ENCODE measurements around the gene PERM1. TPM values are rescaled to one million over a fixed set of nuclear protein-coding genes. Genes with fewer than 3 reads are reported as not detected.
"Not testable (repeated sequence)": the region's sequence is repeated elsewhere in the genome, so short reads cannot be mapped to it uniquely, and the experiment has no call there.

Gene PERM1
- total RNA-seq, 1 donor from 2014 or later = not detected

DNA sequence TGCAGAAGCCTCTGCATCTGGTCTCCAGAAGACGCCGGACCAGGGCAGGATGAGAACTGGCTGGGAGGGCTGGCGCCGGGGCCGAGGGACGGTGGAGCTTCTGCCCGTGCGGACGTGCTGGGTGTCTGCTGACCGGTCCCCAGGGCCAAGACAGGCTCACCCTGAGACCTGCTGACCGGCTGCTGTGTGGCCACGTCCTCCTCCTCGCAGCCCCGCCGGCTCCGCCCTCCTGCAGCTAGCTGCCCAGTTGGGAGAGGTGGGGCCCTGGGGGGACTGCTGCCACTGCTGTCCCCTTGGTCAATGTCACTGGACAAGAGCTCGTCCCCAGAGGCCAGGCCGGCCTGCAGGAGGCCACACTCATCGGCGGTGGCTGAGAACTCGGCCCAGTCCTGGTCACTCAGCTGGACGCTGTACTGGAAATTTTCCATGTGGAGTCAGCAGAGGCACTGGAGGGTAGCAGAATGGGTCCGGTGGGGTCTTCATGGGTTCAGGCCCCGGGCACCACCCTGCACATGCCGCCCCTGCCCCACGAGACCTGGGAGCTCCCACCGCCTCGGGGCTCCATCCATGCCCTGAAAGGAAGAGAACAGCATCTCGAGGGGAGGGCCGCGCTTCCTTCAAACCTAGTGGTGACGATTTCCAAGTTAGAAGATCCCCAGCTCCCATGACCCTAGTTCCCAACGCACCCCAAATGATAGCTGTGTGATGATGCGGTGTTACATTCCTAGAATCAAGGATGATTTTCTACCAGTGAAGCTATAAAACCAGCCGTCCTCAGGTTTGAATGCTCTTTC, 1.1 kb downstream of the PERM1 start:
- FAIRE-seq (no peak), DNase-seq (ENCODE audit: low spot score in 2 of 2) (no peak)

DNA sequence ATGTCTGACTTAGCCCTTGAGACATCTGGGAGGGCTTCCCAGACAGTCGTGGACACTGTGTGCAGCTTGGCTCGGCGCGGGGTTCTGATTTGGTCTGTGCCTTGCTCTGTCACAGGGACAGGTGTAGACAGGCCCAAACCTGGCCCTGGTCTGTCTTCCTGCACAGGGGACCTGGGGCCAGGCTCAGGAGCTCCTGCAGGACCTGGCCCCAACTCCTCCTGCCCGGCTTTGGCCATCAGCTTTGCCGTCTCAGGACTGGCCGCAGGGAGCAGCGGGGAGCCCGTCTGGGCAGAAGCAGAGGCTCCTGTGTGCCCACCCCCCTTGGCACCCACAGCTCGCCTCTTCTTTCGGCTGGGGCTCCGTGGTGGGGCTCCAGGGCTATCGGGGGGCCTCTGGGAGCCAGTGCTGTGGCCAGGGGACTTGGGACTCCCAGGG, 1.7 kb downstream of the PERM1 start:
- no peak for DNase-seq (ENCODE audit: low spot score in 2 of 2)
- no peak for FAIRE-seq

DNA sequence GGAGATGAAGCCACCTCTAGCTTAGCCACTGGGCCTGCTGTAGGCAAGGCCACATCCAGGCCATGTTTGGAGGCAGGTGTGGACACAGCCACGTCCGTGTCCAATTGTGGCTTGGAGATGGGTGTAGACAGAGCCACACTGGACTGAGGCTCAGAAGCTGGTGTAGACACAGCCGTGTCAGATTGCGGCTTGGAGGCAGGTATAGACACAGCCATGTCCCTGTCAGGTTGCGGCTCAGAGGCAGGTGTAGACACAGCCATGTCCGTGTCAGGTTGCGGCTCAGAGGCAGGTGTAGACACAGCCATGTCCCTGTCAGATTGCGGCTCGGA, 2.2 kb downstream of the PERM1 start:
- DNase-seq (ENCODE audit: low spot score in 2 of 2) (no peak), FAIRE-seq (no peak)

DNA sequence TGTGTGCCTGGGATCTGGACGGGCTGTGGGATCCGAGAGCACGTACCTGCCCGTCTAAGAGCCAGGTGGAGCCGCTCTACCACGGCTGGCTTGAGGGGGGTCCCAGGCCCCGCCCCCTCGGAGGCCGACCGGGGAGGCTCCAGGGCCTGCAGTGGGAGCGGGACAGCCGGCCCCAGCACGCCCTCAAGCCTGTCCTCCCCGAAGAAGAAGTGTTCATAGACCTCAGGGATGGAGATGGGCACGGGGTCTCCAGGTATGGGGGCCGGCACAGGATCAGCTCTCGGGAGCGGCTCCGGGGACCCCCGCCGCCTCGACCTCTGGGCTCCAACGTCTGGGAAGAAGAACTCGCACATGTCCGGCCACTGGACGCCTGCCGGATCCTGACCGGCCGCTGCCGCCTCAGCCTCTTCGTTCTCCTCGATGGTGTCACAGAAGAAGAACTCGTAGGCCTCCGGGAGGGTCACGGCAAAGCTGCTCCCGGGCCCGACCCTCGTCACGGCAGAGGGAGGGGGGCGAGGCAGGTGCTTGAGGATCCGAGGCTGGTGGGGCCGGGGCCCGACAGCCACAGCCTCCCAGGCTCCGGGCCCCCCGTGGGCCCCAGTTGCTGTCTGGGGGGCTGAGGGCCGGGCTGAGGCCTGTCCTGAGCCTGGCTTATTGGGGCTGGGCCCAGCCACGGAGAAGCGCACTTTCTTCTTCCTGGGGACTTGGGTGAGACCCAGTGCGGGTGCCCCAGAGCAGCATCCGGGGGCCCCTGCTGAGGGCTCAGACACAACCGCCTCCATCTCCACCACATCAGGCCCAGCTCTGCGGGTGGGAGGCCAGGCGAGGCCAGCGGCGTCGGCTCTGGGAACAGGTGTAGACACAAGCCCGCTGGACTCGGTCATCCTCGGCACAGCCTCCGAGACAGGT, 2.8 kb downstream of the PERM1 start:
- no peak for FAIRE-seq

DNA sequence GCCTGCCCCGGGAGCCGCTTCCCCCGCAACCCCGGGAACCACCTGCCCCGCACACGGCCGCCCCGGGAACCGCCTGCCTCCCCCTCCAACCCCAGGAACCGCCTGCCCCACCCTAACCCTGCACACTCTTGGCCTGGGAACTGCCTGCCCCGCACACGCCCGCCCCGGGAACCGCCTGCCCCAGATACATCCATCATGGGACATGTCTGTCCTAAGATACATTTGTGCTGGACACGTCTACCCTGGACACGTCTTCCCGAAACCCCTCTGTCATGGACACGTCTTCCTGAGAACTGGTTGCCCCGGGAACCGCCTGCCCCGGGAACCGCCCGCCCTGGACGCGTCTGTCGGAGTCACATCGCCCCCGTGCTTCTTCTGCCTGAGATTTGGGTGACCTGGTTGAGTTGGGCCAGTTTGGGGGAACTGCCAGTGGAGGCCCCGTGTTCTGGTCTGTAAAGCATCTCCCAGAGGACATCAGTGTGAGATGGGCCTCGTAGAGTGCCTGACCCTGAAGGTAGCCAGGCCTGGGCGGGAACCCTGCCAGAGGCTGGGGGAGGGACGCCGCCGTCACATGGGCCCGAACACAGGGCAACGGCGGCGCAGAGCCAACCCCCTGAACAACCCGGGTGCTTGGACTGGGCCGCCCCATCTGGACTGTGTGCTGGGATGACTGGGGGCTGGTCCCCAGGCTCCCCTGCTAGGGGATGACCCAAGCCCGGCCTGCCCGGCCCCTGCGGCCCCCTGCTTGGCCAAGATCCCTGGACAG, 3.6 kb downstream of the PERM1 start:
- DNase-seq (ENCODE audit: low spot score in 2 of 2) = no peak
- FAIRE-seq = no peak

More for the DNA sequence above, 2.8 kb downstream of the PERM1 start:
- no peak for DNase-seq (ENCODE audit: low spot score in 2 of 2)

DNA sequence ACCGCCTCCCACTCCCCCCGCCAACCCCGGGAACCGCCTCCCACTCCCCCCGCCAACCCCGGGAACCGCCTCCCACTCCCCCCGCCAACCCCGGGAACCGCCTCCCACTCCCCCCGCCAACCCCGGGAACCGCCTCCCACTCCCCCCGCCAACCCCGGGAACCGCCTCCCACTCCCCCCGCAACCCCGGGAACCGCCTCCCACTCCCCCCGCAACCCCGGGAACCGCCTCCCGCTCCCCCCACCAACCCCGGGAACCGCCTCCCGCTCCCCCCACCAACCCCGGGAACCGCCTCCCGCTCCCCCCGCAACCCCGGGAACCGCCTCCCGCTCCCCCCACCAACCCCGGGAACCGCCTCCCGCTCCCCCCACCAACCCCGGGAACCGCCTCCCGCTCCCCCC, 5.1 kb downstream of the PERM1 start:
- not testable (repeated sequence) for FAIRE-seq; DNase-seq (ENCODE audit: low spot score in 2 of 2)

DNA sequence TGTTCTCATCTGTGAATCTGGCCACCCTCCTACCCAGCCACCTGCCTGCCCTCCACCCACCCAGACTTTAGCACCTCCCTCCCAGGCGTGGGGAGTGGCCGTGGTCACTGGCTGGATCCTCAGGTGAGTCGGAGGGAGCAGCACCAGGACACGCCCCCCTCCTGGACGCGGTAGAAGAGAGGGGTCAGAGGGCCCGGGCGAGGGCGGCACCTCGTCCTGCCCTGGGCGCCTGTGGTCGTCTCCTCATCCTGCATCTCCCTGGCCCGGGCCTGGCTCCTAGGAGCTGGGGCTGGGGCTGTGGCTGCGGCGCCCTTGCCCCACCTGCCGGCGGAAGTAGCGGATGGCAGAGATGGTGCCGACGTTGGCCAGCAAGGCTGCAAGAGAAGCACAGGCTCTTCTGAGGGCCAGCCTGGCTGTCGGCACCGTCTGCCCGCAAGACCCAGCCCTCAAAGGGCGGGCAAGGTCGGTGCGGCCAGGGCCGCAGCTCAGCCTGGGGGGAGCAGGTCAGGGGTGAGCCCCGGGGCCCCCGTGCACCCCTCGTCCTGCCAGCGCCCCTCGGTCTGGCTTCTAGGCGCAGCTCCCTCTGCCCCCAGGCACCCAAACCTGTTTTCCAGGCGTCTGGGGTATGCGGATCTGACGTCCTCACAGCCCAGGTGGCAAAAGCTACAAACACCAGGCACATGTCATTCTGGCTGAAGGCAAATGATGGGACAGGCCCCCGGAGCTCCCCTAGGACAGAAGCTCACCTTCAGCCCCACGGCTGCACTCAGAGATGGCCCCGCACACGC, 5.8 kb downstream of the PERM1 start:
- no peak for FAIRE-seq
- peak in 1 of 2 donors; percentile 79 for DNase-seq (ENCODE audit: low spot score in 2 of 2)

DNA sequence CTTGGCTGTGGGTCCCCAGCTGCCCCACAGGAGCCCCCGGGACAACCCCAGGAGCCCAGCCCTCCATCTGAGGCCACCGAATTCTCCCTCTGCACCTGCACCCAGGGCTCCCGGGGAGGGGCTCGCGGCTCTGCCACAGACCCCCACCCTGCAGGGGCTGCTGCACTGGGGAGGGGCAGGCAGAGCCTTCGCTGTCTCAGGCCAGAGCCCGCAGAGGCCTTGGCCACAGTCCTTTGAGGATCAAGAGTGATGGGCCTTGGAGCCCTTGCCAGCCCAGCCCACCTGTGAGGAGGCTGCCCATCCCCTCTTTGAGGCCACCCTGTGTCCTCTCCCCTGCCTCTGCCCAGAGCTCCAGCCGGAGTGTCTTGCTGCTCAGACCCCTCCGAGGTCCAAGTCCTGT, 6.5 kb downstream of the PERM1 start:
- no peak for DNase-seq (ENCODE audit: low spot score in 2 of 2)
- FAIRE-seq = no peak

DNA sequence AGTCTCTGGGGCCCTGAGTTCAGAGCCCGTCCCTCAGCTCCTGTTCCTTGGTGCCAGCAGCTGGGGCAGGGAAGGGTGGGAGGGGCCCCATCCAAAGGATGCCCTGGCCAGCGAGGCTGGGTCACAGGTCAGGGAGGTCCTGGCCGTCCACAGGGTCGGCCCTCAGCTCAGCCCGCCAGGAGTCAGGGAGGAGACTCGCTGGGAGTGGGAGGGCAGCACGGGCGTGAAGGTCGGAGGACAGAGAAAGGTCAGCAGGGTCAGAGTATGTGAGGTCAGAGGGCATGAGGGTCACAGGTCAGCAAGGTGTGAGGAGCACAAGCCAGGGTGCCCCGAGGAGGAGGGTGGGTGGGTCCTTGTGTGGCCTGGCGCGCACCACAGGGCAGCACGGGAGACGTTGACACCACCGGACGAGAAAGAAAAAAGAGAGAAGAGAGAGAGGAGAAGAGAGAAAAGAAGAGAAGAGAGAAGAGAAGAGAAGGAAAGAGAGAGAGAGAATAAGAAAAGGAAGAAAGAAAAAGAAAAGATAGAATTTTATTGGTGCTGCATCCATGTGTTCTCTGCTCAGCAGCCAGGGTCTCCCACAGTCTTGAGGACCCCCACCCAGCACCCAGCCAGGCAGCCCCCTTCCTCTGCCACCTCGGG, 7.1 kb downstream of the PERM1 start:
- FAIRE-seq (no peak), DNase-seq (ENCODE audit: low spot score in 2 of 2) (no peak)

DNA sequence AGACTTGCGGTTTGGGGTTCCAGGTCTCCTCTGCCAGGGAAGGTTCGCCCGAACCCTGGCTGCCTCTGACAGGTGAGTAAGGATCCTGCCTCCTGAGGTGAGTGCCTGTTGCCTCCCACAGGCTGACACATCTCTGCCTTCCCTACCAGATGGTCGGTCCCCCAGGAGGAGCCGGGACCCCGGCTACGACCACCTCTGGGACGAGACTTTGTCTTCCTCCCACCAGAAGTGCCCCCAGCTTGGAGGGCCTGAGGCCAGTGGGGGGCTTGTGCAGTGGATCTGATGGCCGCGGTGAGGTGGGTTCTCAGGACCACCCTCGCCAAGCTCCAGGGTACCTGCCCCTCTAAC, 7.6 kb downstream of the PERM1 start:
- no peak for FAIRE-seq
- DNase-seq (ENCODE audit: low spot score in 2 of 2) = no peak

DNA sequence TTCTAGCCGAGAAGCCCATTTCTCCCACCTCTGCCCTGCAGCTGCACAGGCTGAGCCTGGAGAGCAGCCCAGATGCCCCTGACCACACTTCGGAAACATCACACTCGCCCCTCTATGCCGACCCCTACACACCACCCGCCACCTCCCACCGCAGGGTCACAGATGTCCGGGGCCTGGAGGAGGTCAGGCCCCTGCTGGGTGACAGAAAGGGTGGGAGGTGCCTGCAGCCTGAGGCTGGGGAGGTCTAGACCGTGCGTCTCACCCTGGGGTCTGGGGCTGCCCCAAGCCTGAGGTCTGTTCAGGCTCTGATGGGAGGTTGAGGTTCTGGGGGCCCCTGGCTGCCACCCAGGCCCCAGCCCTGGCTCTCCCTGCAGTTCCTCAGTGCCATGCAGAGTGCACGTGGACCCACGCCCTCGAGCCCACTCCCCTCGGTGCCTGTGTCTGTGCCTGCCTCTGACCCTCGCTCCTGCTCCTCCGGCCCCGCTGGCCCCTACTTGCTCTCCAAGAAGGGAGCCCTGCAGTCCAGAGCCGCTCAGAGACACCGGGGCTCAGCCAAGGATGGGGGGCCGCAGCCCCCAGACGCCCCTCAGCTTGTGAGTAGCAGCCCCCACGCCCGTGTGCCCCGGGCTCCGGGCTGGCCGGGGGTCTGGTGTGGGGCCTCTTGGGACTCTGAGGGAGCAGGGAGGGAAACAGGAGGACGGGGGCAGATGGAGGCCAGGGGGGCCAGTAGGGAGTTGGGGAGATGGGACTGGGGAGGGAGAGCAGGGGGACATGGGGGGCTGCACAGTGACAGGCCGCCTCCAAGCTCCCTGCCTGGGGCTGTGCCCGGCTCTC, 8.2 kb downstream of the PERM1 start:
- no peak for FAIRE-seq
- DNase-seq (ENCODE audit: low spot score in 2 of 2) = no peak

DNA sequence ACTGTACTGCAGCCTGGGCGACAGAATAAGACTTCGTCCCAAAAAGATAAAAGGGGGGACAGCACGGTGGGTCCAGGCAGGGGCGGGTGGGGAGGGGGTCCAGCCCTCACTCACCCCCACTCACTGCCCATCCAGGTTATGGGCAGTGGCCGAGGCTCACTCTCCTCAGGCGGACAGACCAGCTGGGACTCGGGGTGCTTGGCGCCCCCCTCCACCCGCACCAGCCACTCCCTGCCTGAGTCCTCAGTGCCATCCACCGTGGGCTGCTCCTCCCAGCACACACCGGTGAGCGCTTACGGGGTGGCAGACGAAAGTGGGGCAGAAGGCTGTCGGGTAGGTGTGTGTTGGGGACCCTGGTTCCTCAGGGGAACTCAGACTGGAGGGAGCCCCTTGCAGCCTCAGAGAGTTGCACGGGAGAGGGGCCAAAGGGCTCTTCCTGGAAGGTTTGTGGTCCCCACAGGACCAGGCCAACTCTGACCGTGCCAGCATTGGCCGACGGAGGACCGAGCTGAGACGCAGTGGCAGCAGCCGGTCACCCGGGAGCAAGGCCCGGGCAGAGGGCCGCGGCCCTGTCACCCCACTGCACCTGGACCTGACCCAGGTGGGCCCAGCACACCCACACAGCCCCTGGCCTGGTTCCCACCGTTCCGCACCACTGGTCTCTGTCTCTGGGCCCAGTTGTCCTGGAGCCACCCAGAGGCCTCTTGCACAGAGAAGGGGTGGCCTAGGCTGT, 9.0 kb downstream of the PERM1 start:
- no peak for FAIRE-seq
- DNase-seq (ENCODE audit: low spot score in 2 of 2) = no peak

DNA sequence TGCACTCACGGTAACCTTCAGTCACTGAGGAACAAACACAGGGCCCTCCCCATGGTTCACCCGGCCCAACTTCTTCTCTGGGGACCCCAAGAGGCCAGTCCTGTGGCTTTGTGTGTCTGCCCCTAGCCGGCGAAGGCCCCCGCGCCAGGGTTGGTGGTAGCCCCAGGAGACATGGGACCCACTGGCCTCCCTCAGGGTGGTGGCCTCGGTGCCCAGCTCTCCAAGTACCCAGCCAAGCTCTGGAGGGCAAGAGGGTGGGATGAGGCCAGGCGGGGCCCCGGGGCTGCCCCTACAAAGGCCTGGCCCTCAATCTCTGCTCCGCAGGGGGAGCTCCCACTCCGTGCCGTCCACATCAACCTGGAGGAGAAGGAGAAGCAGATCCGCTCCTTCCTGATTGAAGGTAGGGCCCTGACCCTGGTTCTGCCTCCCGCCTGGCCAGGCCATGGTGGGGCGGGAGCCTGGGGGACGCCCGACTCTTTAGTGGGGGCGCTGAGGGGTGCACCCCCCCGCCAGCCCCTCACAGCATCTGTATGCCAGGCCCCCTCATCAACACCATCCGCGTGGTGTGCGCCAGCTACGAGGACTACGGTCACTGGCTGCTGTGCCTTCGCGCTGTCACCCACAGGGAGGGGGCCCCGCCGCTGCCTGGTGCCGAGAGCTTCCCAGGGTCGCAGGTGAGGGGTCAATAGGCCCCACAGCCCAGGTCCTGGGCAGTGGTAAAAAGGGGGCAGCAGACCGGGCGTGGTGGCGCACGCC, 10.0 kb downstream of the PERM1 start:
- DNase-seq (ENCODE audit: low spot score in 2 of 2) = no peak
- no peak for FAIRE-seq

DNA sequence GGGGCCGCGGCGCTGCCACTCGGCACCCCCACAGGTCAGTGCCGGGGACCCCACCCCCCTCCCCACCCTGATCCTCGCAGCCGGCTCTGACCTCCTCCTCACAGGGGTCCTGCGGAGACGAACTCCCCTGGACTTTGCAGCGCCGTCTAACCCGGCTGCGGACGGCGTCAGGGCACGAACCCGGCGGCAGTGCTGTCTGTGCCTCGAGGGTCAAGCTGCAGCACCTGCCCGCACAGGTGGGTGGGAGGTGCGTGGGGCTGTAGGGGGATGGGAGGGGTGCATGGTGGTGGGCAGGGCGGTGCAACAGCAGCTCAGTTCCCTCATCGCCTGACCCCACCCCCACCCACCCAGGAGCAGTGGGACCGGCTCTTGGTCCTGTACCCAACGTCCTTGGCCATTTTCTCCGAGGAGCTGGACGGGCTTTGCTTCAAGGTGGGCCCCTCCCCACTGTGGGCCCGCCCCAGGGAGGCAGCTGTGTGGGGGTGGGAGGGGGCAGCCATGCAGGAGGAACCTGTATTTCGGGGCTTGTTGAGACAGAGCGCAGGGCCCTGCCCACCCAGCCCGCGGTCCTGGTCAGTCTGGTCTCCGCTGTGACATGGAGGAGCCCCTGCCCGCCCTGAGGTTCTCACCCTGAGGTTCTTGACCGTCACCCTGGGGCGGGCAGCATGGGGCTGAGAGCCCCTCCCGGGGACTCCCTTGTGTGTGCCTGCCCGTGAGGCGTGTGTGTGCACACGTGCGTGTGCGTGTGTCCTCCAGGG, 10.7 kb downstream of the PERM1 start:
- no peak for FAIRE-seq
- no peak for DNase-seq (ENCODE audit: low spot score in 2 of 2)

DNA sequence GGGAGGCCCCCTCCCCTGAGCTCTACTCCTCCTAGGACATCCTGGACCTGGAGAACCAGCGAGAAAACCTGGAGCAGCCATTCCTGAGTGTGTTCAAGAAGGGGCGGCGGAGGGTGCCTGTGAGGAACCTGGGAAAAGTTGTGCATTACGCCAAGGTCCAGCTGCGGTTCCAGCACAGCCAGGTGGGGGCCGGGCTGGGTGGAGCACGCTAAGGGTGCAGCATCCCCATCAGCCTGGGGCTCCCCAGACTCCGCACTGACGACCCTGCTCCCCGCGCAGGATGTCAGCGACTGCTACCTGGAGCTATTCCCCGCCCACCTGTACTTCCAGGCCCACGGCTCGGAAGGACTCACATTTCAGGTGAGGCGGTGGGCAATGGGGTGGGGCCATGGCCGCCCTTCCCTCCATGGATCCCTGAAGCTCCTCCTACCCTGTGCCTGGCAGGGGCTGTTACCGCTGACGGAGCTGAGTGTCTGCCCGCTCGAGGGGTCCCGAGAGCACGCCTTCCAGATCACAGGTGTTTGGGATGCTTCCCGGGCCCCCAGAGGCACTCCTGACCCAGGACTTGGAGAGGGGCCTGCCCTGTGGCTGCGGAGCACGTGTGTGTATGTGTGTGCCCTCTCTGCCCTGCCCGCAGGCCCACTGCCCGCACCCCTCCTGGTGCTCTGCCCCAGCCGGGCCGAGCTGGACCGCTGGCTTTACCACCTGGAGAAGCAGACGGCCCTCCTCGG, 11.5 kb downstream of the PERM1 start:
- DNase-seq (ENCODE audit: low spot score in 2 of 2) = no peak

DNA sequence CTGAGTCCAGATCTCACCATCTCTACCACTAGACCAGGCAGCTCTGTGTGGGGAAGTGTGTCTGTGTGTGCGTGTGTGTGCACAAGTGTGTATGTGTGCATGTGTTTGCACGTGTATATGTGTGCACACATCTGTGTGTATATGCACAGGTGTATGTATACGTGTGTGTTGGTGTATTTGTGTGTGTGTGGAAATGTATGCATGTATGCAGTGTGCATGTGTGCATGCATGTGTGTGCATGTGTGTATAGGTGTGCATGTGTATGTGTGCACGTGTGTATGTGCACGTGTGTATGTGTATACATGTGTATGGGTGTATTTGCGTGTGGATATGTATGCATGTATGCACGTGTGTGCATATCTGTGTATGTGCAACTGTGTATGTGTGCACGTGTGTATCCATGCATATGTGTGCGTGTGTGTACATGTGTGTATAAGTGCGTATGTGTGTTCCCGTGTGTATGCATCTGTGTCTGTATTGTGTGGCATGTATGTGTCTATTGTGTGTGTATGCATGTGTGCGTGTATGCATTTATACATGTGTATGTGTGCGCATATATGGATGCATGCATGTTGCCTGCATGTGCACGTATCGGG, 12.5 kb downstream of the PERM1 start:
- FAIRE-seq (no peak), DNase-seq (ENCODE audit: low spot score in 2 of 2) (no peak)

More for the DNA sequence above, 11.5 kb downstream of the PERM1 start:
- no peak for FAIRE-seq
